C4-2B (cell line): ENCODE measurements around the gene JTB.

Experiments used
- H3K27ac ChIP-seq: fragments of 450-650 bp; 2 replicates; pipeline ENCODE4 v1.5.1; 2017
- ZFX ChIP-seq: fragments of 450-650 bp; IDR thresholded peaks from 2 replicates; pipeline ENCODE4 v1.6.1; 2017
- TF ChIP-seq, protein P1 (sequence below): fragments of 450-650 bp; conservative IDR thresholded peaks from 2 replicates; pipeline ENCODE4 v1.5.1; 2017; ENCODE audit warnings: mild to moderate bottlenecking

JTB gene

DNA sequence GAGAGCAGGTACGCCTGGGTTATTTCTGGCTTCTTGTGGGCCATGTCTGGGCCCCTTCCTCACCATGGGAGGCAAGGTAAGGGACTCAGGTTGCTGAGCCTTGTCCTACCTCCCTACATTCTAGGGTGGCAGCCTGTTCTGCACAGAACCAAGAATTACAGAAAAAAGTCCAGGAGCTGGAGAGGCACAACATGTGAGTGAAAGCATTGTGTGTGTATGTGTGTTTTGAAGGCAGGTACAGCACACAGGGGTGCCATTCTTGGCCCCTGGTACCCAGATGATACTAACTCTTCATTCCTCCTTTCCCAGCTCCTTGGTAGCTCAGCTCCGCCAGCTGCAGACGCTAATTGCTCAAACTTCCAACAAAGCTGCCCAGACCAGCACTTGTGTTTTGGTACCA is 4.4 kb downstream of the JTB start:
- H3K27ac ChIP-seq: no peak overlapping the region

DNA sequence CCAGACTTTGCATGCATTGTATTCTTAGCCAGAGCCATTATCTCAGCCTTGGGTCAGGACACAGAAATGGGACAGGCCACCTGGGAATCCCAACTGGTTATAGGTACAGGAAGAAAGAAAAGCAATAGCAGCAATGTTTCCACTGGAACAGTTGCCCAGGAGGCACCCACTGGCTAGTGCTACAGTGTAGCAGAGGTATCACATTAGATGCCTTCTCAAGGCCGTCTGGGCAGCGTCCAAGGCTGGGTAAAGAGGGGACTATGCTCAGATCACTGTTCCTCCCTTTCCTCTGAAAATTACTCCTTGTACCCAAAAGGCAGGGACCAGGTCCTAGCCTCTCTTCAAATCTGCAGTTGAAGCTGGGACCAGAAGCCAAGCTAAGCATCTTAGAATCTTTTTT is 7.1 kb downstream of the JTB start:
- peak overlapping the region; percentile 97; the same call in 1 of the 2 replicates for H3K27ac ChIP-seq
- no peak for TF ChIP-seq ZFX

More for the DNA sequence above, 4.4 kb downstream of the JTB start:
- TF ChIP-seq ZFX: no peak
- TF ChIP-seq, protein P1, sequence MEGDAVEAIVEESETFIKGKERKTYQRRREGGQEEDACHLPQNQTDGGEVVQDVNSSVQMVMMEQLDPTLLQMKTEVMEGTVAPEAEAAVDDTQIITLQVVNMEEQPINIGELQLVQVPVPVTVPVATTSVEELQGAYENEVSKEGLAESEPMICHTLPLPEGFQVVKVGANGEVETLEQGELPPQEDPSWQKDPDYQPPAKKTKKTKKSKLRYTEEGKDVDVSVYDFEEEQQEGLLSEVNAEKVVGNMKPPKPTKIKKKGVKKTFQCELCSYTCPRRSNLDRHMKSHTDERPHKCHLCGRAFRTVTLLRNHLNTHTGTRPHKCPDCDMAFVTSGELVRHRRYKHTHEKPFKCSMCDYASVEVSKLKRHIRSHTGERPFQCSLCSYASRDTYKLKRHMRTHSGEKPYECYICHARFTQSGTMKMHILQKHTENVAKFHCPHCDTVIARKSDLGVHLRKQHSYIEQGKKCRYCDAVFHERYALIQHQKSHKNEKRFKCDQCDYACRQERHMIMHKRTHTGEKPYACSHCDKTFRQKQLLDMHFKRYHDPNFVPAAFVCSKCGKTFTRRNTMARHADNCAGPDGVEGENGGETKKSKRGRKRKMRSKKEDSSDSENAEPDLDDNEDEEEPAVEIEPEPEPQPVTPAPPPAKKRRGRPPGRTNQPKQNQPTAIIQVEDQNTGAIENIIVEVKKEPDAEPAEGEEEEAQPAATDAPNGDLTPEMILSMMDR: no peak

DNA sequence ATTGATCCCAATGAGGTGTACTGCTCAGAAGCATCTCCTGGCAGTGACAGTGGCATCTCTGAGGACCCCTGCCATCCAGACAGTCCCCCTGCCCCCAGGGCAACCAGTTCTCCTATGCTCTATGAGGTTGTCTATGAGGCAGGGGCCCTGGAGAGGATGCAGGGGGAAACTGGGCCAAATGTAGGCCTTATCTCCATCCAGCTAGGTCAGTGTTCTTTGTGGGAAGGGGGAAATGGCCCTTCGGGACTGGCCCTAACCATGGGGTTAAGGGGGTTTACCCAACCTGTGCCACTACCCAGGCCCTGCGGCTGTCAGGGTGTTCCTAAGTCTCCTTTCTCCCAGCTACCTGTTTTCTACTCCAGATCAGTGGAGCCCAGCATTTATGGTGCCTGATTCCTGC is 8.5 kb downstream of the JTB start:
- TF ChIP-seq, protein P1: no peak
- H3K27ac ChIP-seq: peak overlapping the region; percentile 97

DNA sequence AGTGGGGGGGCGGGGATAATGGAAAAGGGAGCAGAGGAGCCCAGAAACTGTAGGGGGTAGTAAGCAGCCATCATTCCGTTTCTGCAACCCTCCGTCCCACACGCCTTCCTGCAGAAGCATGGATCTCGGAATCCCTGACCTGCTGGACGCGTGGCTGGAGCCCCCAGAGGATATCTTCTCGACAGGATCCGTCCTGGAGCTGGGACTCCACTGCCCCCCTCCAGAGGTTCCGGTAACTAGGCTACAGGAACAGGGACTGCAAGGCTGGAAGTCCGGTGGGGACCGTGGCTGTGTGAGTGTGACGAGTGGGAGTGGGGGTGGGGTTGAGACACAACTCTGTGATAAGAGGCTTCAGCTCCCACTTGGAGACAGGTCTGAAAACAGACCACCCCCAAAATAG is 9.1 kb downstream of the JTB start:
- peak overlapping the region; percentile 97 for H3K27ac ChIP-seq
- TF ChIP-seq ZFX: no peak
- TF ChIP-seq, protein P1: no peak

DNA sequence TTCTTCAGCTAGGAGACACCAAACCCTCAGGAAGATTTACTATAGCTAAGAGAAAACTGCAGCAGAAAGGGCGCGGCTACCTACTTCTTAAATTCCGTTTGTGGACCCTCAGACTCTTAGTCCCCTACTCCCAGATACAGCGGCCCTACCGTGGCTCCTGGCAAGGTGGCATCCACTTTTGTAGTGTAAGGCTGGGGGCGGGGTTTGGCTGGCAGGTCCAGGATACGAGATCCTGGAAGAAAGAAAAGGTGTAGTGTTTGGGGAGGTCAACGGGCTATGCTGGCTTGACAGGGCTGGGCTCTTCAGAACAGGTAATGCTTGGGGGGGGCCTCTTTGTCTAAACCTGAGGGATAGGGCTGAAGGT is 9.5 kb downstream of the JTB start:
- peak overlapping the region; percentile 97 for H3K27ac ChIP-seq

DNA sequence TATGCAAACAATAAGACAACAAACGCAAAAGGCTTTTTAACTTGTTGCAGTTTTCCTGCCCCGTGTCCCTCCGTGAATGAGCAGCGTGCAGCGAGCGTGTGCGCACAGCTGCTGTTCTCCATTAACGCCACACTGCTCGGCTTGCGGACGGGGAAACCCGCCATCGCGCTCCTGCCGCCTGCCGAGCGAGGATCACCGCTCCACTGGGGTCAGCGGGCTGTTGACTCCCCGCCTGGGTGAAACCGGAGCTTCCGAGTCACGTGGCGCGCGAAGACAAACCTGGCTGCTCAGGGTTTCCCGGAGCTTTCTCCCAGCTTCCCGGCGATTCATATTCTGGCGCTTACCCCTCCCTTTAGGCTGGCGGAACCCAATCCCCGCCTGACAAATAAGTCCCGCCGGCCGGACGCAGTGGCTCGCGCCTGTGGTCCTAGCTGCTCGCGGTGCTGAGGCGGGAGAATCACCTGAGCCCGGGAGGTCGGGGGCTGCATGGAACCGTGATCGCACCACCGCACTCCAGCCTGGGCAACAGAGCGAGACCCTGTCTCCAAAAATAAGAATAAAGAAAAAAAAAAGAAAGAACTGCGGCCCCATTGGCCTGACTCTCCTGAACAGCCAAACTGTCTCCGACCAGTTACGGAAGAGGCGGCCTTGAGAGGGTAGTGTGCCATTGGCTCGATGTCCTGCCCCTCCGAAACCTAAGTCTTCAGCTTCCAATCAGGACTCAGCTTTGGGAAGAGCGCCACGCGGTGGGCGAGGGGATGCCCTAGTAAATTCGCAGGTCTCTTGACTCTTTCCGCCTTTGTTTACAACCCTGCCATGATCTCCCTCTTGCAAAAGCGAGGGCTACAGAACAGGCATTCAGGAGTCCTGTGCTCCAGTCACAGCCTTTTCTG is 10.1 kb downstream of the JTB start, which contains the start of gene CREB3L4:
CREB3L4 (plus strand) TSS at position 796 of the 893 bp plus-strand sequence. CDS start 624 bp downstream, outside the sequence.
- peak within 1 kb of the TSS; percentile 97 for H3K27ac ChIP-seq
- TF ChIP-seq ZFX: no peak; the same call in 1 of the 2 replicates
- TF ChIP-seq, protein P1: no peak; the same call in 1 of the 2 replicates

More for the DNA sequence above, 9.5 kb downstream of the JTB start:
- TF ChIP-seq, protein P1: no peak
- no peak for TF ChIP-seq ZFX

DNA sequence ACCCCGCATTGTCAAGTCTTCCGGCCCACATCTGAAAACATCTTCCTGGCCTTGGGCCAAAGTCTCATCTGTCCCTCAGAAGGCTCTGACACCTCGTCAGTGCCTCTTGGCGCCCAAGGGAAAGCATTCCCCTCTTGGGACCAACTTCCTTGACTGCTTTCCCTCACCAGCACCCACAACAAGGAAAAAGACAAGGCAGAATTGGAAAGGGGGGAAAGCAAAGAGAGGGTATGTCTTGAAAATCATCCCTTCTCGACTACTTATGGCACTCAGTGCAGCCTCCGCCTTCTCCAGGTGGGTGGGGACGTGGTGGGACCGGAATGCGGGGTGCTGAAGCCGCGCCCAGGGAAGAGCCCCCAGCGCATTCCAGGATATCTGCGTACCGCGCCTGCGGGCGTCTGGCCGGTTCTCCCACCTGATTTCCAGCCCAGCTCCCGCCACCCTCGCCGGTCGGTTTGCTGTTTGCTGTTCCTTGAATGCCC is 13.6 kb downstream of the JTB start:
- peak overlapping the region; percentile 85 for H3K27ac ChIP-seq
- TF ChIP-seq, protein P1: no peak
- no peak for TF ChIP-seq ZFX
